Stimulated activated CD4-positive, alpha-beta T cell treated with anti-CD3 and anti-CD28 coated beads, Interleukin-12 subunit alpha, Interleukin-12 subunit beta, amount 100 ng/mL, for 4 hours (primary cell): ENCODE results near the gene AMPH.
A peak's percentile ranks its signal among the peaks of the same experiment; 100 is the strongest.

Experiments used
- DNase-seq: peaks from one replicate; pipeline ENCODE4 v3.0.0-alpha.2; 2020

The AMPH gene

DNA sequence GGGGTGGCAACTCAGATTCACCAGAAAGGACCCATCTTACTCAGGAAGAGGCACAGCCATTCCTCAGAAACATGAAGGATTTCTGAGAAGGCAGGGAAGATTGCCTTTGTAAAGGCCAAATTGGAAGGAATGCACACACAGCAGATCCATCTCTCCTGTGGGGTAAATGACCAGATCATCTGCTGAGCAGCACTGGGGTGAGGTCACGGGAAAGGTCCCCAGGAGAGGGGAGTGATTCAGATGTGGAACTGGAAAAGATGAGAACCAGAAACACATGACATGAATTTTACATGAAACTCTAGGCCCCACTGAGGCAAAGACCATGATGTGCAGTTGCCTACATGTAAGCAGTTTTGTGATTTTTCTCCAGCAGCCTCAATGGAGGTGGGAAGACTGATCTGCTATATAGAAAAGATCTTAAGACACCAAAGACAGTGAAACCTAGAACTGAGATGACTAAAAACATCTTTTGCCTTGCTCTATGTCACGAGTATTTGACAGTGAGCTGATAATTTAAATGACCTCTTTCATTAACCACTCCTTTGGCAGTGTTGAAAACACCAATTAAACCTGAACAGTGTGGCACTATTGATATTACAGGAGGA, 91.6 kb downstream of the AMPH start:
- no peak for DNase-seq

- no peak for DNase-seq
Measured at GRCh38 chr7:38535073-38535472, 96.1 kb downstream of the AMPH start.

- DNase-seq = no peak
Measured at GRCh38 chr7:38525857-38526256, 105.3 kb downstream of the AMPH start.

DNA sequence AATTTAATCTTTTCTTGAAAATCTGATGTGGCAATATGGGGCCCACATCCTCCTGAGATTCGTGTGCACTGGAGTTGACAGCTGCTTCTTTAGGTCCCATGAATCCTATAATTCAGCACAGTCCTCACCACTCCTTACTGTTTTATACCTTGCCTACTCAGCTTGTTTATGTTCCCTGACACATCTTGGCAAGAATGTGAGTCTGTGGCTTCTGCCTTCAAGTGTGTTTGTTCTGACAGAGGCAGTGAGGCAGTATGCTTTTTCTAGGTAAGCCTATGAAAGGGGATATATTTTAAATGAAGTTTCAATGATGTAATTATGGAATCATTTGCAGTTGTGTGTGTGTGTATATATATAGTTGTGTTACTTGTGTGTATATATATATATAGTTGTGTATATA, 106.4 kb downstream of the AMPH start:
- no peak for DNase-seq

DNA sequence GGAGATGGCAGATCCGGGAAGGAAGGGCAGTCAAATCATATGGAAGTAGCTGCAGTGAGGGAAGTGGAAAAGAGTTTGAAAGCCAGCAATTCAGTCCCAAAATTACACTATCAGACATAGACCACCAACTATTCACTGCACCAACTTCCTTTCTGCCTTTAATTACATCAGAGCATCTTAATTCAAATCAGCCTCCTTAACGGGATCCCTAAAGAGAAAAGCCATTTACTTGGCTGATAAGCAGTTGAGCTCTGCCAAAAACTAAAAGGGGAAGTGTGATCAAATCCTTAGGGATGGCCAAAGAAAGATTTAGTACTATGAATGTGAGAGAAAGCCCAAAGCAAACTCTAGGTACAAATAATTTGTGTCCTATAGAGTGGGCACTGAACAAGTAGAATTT, 110.4 kb downstream of the AMPH start:
- no peak for DNase-seq

GRCh38 chr7:38518541-38518940, 112.6 kb downstream of the AMPH start:
- no peak for DNase-seq

DNA sequence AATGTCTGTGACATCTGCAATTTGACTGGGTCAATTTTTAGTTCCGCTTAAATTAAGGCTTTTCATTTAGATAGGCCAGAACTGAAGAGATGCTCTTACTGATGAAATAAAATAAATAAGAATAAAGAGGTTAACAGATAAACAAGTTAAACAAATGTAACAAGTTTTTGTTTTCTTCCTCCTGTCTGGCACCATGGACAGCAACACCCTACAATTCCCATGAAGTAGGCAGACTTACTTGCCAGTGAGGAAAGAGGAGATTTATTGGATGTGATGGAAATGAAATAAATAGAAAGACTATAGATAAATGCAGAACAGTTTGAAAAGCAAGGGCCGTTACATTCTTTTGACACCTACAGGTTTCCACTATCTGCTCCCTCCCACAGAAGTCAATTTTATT, 118.5 kb downstream of the AMPH start:
- DNase-seq = no peak

- no peak for DNase-seq
Measured at GRCh38 chr7:38512291-38512690, 118.9 kb downstream of the AMPH start.

DNA sequence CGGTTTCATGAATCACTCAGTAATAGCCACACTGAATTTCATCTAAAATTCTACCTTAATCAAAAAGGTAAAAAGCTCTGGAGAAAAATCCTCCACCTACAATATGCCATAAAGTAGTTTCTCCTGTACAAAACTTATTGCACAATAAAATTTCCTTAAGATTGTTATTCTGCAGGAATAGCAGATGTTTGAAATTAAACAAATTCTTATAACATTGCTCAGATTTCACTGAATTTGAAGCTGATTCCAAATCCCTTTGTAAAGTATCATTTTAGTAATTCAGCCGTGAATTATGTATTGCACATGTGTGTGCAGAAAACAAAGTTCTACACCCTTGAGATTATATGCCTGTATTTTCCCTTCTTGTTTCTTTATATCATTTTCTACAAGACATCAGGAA, 123.8 kb downstream of the AMPH start:
- no peak for DNase-seq

DNA sequence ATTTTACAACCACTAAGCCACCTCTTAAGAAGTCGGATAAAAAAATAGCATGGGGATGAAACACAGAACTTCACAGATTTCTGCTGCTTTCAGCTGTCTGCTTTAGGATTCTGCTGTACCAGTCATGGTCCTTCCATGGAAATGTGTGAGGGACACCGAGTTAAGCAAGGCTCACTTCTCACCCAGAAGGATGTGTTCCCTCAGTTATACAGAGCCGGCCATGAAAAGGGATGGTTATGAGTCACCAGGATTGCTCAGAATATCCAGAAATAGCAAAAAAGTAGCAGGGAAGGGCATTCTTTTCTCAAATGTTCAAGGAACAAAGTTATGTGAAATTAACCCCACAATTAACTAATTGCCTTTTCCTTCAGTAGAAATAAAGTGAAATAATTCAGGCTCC, 124.4 kb downstream of the AMPH start:
- DNase-seq = no peak

GRCh38 chr7:38506004-38506403, 125.2 kb downstream of the AMPH start:
- DNase-seq = no peak

GRCh38 chr7:38504684-38505083, 126.5 kb downstream of the AMPH start:
- DNase-seq = no peak

DNA sequence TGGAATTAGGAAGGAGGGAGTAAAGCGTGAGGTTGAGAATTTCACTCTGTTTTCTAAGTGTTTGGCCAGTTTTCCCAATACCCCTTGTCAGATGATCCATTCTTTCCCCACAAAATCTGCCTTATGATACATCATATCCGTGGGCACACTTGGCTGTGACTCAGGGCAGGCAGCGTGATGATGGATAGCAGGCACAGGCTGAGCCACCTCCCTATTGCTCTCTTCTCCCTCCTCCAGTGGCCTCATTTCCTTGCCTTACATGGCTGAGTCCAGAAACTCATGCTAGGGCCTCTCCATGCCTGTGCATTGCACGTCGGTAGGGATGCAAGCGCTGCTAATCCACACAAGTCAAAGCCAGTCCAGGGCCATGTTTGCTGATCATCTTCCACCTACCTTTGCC, 128.3 kb downstream of the AMPH start:
- no peak for DNase-seq

- no peak for DNase-seq
Measured at GRCh38 chr7:38502289-38502688, 128.9 kb downstream of the AMPH start.

DNA sequence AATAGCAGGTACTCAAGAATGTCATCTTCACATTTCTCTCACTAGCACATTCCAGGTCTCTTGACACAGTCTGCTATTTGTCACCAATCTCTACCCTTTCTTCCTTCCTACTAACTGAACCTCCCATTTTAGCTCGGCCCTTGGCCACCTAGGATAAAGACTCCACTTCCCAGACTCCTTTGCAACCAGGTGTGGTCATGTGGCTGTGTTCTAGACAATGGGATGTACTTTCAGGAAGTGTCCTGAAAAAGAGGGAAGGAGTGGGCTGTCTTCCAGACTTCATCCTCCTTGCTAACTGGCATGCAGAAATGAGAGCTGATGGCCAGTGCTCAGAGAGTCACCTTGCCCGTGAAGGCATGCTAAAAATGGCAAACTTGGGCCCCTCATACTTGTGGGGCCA, 139.2 kb downstream of the AMPH start:
- no peak for DNase-seq

GRCh38 chr7:38482521-38482920, 148.7 kb downstream of the AMPH start:
- DNase-seq = no peak

GRCh38 chr7:38481401-38481800, 149.8 kb downstream of the AMPH start:
- DNase-seq = no peak

- no peak for DNase-seq
Measured at GRCh38 chr7:38478404-38478803, 152.8 kb downstream of the AMPH start.

DNA sequence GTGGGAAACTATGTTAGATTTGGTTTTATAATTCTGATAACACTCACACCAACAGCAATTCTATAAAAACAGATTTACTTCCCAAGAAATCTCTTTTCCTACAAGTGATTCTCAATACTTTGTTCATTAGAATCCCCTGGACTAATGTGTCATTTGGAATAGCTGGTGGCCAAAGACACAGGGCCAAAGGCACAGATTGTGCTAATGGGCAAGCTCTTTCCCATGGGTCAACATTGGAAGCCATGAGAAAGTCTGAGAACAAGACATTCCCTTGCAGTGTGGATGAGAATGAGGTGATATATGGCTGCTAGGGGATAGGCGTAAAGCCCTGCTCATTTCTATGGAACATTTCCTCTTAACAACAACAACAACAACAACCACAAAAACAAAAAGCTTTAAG, 153.8 kb downstream of the AMPH start:
- DNase-seq = no peak

DNA sequence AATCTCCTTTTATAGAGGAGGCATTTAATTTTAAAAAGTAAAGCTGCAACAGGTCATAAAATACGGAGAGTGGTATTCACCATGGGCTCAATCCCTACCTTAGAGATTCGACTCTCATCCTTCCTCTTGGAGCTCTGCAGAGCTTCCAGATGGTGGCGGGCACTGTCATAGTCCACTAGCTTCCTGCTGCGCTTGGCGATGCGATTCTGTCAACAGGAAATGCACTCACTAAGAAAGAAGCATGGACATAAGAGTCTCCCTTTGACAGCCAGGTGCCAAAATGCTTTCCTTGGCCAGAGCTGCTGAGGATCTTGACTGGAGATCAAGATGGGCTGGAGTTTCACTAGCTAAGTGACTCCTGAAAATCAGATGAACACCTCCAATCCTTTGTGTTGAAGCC, 154.4 kb downstream of the AMPH start:
- no peak for DNase-seq

DNA sequence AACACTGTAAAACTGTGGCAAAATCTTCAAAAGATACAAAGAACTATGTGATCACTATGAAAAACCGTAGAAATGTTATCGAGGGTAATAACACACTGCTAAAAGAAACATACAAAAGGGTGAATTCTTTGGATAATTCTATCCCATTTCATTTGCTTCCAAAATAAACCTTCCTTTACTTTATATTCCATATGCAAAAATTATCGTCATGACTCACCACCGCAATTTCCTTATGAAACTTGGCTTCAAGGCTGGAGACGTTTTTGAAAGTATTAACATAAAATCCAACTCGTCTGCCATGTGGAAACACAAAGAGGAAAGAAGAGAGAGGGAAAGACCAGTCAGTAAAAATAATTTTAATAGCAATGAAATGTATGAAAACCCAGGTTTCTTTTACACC, 165.2 kb downstream of the AMPH start:
- DNase-seq = no peak

DNA sequence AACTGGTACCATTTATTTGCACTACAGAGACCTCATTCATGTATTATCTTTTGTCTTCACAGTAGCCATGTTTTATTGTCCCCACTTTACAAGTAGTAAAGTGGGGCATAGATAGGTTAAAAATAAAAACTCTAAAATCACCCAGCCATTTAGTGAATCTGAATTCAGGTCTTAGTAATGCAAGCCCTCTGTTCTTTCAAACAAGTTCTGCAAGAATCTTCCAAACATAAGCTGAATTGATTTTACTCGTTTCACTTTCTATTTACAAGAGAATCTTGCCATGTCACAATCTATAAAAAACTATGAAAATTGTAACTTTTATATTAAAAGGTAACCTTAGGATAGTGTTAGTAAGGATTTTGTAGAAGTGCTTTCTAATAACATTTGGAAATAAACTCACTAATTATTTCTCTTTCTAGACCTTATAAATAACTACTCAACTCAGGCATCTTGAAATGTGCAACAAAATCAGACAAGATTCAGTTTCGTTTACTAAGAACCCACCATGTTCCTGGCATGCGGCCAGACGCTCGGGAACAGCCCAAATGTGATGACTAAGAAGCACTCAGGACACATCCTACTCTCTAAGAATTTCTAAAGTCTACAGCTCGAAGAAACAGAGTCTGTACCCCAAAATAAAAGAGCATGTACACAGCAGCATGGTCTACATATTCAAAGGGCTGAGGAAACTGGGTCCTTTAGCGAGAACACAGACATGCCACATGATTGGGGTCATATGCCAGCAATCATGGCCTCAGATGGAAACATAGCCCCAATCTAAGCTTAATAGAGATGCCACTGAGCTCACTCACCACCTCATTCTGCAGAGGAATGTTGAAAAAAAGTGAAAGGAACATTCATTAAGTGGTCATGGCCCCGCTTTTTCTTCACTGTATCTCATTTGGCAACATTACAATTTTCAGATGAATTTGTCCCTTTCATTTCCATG, 167.6 kb downstream of the AMPH start:
- DNase-seq = peak; percentile 80

DNA sequence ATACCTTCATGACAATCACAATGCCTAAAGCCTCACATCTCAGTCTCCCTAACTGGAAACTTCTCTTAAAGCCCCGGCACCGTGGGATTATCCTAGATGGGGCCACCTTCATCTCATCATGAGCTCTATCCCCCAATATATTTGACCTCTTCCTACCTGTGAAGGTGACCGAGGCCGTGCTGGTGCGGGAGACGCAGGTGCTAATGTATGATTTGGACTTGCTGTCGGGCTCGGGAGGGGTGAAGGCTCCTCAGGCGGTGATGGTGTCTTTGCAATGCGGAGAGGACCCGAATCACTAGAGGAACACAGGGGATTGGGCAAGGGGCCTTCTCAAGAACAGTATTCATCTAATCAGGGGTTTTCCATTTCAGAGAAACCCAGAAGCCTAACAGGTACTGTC, 168.4 kb downstream of the AMPH start:
- DNase-seq = no peak

GRCh38 chr7:38461887-38462286, 169.3 kb downstream of the AMPH start:
- no peak for DNase-seq

DNA sequence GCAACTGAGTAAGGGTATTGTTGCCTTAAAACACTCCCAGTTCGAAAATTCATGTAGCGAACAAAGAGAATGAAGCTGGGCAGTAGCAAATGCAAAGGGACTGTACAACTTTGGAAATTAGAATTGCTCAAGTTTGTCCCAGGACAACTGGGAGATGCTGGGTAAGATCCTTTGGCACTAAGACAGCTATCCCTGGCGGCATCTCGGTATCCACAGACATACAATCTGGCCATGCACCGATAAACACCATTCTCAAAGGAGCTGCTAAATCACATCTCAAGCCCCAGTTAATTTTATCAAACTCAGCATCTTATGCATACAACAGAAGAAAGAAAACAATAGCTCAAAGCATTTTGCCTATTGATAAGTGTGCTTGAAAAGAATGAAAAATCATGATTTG, 177.3 kb downstream of the AMPH start:
- DNase-seq = no peak
